Measurements from ENCODE around the gene PDE9A.

GRCh38 chr21:42757422-42757821, 104.0 kb downstream of the PDE9A start:
- no peak for TF ChIP-seq CTCF (IDR thresholded peaks at IDR 0.05; ENCODE audit: insufficient read depth, low read length)
- no peak for TF ChIP-seq POLR2AphosphoS5 (IDR thresholded peaks at IDR 0.05; ENCODE audit: low read depth)
- no peak for TF ChIP-seq GABPA (IDR thresholded peaks at IDR 0.05; ENCODE audit: low read depth)
- no peak for TF ChIP-seq REST (IDR thresholded peaks at IDR 0.05; ENCODE audit: insufficient replicate concordance, low read depth)
